HepG2 (cell line): ENCODE results near the gene OOSP3. TPM values are rescaled to one million over a fixed set of nuclear protein-coding genes. Genes with fewer than 3 reads are reported as not detected.

ENCODE experiments used
- HNRNPLL ChIP-seq: fragments of 200-400 bp; formaldehyde crosslinking; IDR thresholded peaks from 2 replicates; pipeline ENCODE4 v1.6.1; 2017; ENCODE audit warnings: mild to moderate bottlenecking, low read depth, low read length; ENCODE audit not compliant: poor library complexity, severe bottlenecking
- NFE2 ChIP-seq: sonication (generic); formaldehyde crosslinking; IDR thresholded peaks from 2 replicates; pipeline ENCODE4 v1.4.0; 2020; ENCODE audit warnings: missing genetic modification reagents
- ZNF567 ChIP-seq: sonication (generic); formaldehyde crosslinking; IDR thresholded peaks from 2 replicates; pipeline ENCODE4 v1.8.1; 2023; ENCODE audit warnings: mild to moderate bottlenecking, missing genetic modification reagents, borderline replicate concordance
- polyA plus RNA-seq, 8 experiments: library from polyadenylated mRNA; depleted of rRNA in 3 of 8; stranded (reverse) in 7 of 8; unstranded in 1 of 8; fragments of >200 nt; fragmentation: Illumina TruSeq in 4 of 8; extraction: Trizol in 4 of 8; gene quantifications; 2 replicates each; pipeline versions ENCODE4 v1.2.1 to v1.2.3, GENCODE V29; 2011 to 2016; ENCODE audit warnings: low read depth in 4 of 8, missing spikeins in 1 of 8, mixed read lengths in 1 of 8; ENCODE audit not compliant: insufficient read depth in 1 of 8
- total RNA-seq, 5 experiments: library from RNA; depleted of rRNA; stranded (reverse); fragments of >200 nt; fragmentation: Illumina TruSeq; extraction: Trizol; gene quantifications; 2 replicates each; pipeline ENCODE4 v1.2.3, GENCODE V29; 2016; ENCODE audit warnings: low read depth in 1 of 5
- TF ChIP-seq, protein P1 (sequence below): sonication (generic); formaldehyde crosslinking; IDR thresholded peaks from one replicate; pipeline ENCODE4 v1.5.1; 2020; ENCODE audit warnings: mild to moderate bottlenecking, missing genetic modification reagents; ENCODE audit errors: not compliant biosample characterization
- TF ChIP-seq, protein P2 (sequence below): IDR thresholded peaks from 2 replicates; pipeline ENCODE4 v1.6.1; 2016; ENCODE audit warnings: mild to moderate bottlenecking, missing biosample characterization, missing genetic modification reagents

Gene OOSP3
- total and polyA plus RNA-seq, 2 of the 13 experiments (the other 11 are each of a cell fraction or from before 2014, with no cell fraction given) = not detected

DNA sequence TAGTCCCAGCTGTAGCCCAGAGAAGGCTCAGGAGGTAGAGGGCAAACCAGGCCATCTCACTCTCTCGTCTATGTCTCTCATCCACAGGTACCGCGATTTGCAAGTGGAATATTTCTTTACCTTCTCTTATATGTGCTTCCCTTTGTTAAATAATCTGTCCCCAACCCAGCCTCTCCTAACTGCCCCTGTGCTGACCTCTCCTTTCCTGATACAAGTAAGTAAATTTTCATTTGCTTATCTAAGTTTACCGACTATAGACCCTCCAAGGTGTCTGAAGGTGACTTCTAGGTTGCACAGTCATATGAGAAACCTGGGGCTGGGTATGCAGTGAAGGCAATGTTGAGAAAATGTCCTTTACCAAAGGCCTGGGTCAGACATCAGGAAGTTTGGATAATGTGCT, 33.2 kb upstream of the OOSP3 start, which contains the start of gene CBLIF (continued):
- TF ChIP-seq, protein P1, sequence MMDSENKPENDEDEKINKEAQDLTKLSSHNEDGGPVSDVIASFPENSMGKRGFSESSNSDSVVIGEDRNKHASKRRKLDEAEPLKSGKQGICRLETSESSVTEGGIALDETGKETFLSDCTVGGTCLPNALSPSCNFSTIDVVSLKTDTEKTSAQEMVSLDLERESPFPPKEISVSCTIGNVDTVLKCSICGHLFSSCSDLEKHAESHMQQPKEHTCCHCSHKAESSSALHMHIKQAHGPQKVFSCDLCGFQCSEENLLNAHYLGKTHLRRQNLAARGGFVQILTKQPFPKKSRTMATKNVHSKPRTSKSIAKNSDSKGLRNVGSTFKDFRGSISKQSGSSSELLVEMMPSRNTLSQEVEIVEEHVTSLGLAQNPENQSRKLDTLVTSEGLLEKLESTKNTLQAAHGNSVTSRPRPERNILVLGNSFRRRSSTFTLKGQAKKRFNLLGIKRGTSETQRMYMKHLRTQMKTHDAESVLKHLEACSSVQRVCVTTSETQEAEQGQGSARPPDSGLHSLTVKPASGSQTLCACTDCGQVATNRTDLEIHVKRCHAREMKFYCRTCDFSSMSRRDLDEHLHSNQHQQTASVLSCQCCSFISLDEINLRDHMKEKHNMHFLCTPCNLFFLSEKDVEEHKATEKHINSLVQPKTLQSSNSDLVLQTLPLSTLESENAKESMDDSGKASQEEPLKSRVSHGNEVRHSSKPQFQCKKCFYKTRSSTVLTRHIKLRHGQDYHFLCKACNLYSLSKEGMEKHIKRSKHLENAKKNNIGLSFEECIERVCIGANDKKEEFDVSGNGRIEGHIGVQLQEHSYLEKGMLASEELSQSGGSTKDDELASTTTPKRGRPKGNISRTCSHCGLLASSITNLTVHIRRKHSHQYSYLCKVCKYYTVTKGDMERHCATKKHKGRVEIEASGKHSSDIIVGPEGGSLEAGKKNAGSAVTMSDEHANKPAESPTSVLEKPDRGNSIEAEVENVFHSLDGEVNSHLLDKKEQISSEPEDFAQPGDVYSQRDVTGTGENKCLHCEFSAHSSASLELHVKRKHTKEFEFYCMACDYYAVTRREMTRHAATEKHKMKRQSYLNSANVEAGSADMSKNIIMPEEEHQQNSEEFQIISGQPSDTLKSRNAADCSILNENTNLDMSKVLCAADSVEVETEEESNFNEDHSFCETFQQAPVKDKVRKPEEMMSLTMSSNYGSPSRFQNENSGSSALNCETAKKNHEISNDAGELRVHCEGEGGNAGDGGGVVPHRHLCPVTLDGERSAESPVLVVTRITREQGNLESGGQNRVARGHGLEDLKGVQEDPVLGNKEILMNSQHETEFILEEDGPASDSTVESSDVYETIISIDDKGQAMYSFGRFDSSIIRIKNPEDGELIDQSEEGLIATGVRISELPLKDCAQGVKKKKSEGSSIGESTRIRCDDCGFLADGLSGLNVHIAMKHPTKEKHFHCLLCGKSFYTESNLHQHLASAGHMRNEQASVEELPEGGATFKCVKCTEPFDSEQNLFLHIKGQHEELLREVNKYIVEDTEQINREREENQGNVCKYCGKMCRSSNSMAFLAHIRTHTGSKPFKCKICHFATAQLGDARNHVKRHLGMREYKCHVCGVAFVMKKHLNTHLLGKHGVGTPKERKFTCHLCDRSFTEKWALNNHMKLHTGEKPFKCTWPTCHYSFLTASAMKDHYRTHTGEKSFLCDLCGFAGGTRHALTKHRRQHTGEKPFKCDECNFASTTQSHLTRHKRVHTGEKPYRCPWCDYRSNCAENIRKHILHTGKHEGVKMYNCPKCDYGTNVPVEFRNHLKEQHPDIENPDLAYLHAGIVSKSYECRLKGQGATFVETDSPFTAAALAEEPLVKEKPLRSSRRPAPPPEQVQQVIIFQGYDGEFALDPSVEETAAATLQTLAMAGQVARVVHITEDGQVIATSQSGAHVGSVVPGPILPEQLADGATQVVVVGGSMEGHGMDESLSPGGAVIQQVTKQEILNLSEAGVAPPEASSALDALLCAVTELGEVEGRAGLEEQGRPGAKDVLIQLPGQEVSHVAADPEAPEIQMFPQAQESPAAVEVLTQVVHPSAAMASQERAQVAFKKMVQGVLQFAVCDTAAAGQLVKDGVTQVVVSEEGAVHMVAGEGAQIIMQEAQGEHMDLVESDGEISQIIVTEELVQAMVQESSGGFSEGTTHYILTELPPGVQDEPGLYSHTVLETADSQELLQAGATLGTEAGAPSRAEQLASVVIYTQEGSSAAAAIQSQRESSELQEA (CRISPR knock-in tag) = no peak
- no peak for TF ChIP-seq HNRNPLL
- no peak for TF ChIP-seq ZNF567 (CRISPR knock-in tag)
- TF ChIP-seq, protein P2, sequence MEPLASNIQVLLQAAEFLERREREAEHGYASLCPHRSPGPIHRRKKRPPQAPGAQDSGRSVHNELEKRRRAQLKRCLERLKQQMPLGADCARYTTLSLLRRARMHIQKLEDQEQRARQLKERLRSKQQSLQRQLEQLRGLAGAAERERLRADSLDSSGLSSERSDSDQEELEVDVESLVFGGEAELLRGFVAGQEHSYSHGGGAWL = no peak
- TF ChIP-seq NFE2 = no peak
